NCI-H2029 (cell line): ENCODE data around the gene PUS1.

ENCODE experiments used
- DNase-seq: peaks from one replicate; lab custom pipeline; 2025; lab: John Stamatoyannopoulos, UW

PUS1 gene

DNA sequence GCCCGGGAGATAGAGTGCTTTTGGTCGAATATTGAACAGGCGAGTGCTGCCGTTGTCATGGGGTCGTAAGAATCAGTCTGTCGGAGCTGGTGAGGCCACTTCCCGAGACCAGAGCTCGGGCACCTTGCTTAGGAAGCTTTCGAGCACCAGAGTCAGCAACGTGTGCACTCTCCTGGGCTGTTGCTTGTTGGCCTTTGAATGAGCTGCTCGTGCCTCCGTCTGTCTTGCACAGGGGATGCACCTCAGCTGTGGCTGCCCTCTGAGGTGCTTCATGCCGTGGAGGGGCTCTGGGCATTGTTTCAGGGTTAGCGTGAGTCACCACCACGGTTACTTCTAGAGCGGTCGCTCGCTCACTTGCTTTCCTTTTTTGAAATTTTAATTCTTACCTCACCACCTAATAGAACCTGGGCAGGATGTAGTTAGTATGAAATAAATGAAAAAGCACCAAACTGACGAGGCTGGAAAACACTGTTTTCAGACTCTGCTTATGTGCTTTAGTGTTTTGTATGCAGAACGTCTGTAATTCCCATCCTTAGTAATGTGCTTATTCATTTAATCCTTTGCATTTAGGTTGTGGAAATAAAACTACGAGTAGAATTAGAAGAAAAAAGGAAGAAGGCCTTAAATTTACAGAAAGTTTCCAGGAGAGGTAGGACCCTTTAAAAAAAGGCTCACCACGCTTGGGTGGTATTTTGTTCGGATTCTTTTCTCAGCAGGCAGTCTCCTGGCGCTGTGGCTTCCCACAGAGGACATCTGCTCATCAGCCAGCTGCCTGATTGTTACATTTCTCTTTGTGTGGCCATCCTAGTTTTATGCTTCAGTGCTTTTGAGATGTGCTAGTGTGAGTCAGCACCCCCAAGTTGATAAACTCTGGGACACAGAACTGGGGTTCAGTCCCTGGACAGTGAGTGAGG lies 61.2 kb downstream of the PUS1 start:
- DNase-seq, result no peak

GRCh38 chr12:131990980-131991305 lies 61.9 kb downstream of the PUS1 start:
- no peak for DNase-seq

DNA sequence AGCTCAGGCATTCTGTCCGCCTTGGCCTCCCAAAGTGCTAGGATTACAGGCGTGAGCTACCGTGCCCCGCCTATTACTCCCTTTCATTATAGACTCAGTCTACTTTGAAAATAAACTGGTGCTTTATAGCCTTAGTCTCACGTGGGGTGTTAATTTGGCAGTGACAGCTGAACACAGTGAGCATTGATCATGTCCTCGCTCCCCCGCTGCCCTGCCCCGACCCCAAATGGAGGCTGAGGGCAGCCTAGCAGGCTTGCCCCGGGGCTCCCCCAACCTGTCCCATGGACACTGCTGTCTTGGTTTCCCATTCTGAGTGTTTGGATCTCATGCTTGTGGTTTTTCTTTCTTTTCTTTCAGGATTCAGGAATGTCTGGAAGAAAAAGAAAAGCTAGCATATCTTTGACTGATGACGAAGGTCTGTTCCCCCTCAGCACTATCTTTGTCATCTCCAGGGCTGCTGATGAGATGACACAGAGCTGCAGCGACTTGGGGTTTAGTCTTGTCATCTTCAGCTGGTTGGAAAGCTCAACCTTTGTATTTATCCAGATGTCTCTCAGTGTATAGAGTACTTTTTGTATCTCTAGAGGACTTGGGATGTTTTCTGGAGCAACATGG lies 62.8 kb downstream of the PUS1 start:
- DNase-seq, result no peak

DNA sequence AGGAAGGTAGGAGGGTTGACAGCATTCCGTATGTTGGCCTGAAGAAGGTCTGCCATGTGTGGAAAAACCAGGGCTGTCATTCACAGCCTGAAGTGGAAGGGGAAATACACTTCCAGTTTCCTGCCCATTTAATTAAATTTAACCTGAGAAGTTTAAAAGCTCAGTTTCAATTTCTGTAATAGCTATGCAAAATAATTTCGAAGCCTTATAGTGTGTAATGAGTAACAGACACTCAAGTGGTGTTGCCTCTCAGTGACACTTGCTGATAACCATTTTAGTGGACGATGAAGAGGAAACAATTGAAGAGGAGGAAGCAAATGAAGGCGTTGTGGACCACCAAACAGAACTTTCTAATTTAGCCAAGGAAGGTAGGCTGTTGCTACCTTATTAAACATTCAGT lies 65.5 kb downstream of the PUS1 start:
- no peak for DNase-seq
